SK-N-SH treated with all-trans-retinoic acid at 6 μM for 48 hours (cell line): ENCODE results near the gene ZC3H12C.

Experiments
- ATAC-seq: fragments of 200-7000 bp; cut with Tn5 transposase; 3 replicates; pipeline ENCODE4 v1.9.1; 2020; ENCODE audit warnings: mild to moderate bottlenecking, moderate library complexity
- ARNTL ChIP-seq: fragments of 450-650 bp; formaldehyde crosslinking; IDR thresholded peaks from 2 replicates; pipeline ENCODE4 v1.5.0; 2020; ENCODE audit warnings: low read depth, mild to moderate bottlenecking, moderate library complexity, borderline replicate concordance
- BACH2 ChIP-seq: fragments of 250-450 bp; sonication (Bioruptor Pico); IDR thresholded peaks from 2 replicates; pipeline ENCODE4 v1.9.0; 2021; ENCODE audit warnings: mild to moderate bottlenecking, borderline replicate concordance
- CREB5 ChIP-seq: fragments of 250-450 bp; sonication (Bioruptor Pico); IDR thresholded peaks from 2 replicates; pipeline ENCODE4 v1.5.1; 2020; ENCODE audit warnings: low read depth, mild to moderate bottlenecking, moderate library complexity
- CSDC2 ChIP-seq: fragments of 250-450 bp; sonication (Bioruptor Pico); IDR thresholded peaks from 2 replicates; pipeline ENCODE4 v1.5.0; 2020; ENCODE audit warnings: mild to moderate bottlenecking, moderate library complexity
- CSRNP3 ChIP-seq: fragments of 250-450 bp; sonication (Bioruptor Pico); IDR thresholded peaks from 2 replicates; pipeline ENCODE4 v1.5.1; 2021; ENCODE audit warnings: mild to moderate bottlenecking, moderate library complexity
- GLIS3 ChIP-seq: fragments of 250-450 bp; sonication (Bioruptor Pico); IDR thresholded peaks from 2 replicates; pipeline ENCODE4 v1.5.0; 2020; ENCODE audit warnings: mild to moderate bottlenecking, moderate library complexity
- OSR1 ChIP-seq: fragments of 250-450 bp; sonication (Bioruptor Pico); IDR thresholded peaks from 2 replicates; pipeline ENCODE4 v1.8.0; 2022; ENCODE audit warnings: moderate library complexity, mild to moderate bottlenecking, inconsistent platforms
- PATZ1 ChIP-seq: fragments of 250-450 bp; sonication (Bioruptor Pico); IDR thresholded peaks from 2 replicates; pipeline ENCODE4 v1.8.0; 2020; ENCODE audit warnings: mild to moderate bottlenecking, moderate library complexity, borderline replicate concordance
- POU6F1 ChIP-seq: fragments of 250-450 bp; sonication (Bioruptor Pico); IDR thresholded peaks from 2 replicates; pipeline ENCODE4 v1.8.0; 2021; ENCODE audit warnings: low read depth, mild to moderate bottlenecking, moderate library complexity, borderline replicate concordance
- PPARA ChIP-seq: fragments of 250-450 bp; sonication (Bioruptor Pico); IDR thresholded peaks from 2 replicates; pipeline ENCODE4 v1.5.0; 2020; ENCODE audit warnings: mild to moderate bottlenecking, borderline replicate concordance
- RARB ChIP-seq: fragments of 250-450 bp; sonication (Bioruptor Pico); IDR thresholded peaks from 2 replicates; pipeline ENCODE4 v1.8.0; 2021; ENCODE audit warnings: mild to moderate bottlenecking, moderate library complexity
- SNAI2 ChIP-seq: fragments of 250-450 bp; sonication (Bioruptor Pico); IDR thresholded peaks from 2 replicates; pipeline ENCODE4 v1.5.0; 2020; ENCODE audit warnings: mild to moderate bottlenecking, moderate library complexity
- TCF4 ChIP-seq: fragments of 250-450 bp; sonication (Bioruptor Pico); IDR thresholded peaks from 2 replicates; pipeline ENCODE4 v1.8.0; 2021; ENCODE audit warnings: mild to moderate bottlenecking, moderate library complexity, borderline replicate concordance
- TOX ChIP-seq: fragments of 250-450 bp; sonication (Bioruptor Pico); IDR thresholded peaks from 2 replicates; pipeline ENCODE4 v1.8.0; 2021; ENCODE audit warnings: mild to moderate bottlenecking, moderate library complexity, borderline replicate concordance
- TSHZ2 ChIP-seq: fragments of 250-450 bp; sonication (Bioruptor Pico); IDR thresholded peaks from 2 replicates; pipeline ENCODE4 v1.5.0; 2020; ENCODE audit warnings: mild to moderate bottlenecking, moderate library complexity
- ZFP3 ChIP-seq: fragments of 250-450 bp; sonication (Bioruptor Pico); IDR thresholded peaks from 2 replicates; pipeline ENCODE4 v1.5.0; 2020; ENCODE audit warnings: mild to moderate bottlenecking, moderate library complexity
- ZFP30 ChIP-seq: fragments of 450-650 bp; formaldehyde crosslinking; IDR thresholded peaks from 2 replicates; pipeline ENCODE4 v1.5.0; 2022; ENCODE audit warnings: mild to moderate bottlenecking, moderate library complexity
- ZNF565 ChIP-seq: fragments of 450-650 bp; formaldehyde crosslinking; conservative IDR thresholded peaks from 2 replicates; pipeline ENCODE4 v1.5.0; 2020; ENCODE audit warnings: low read depth, mild to moderate bottlenecking, moderate library complexity
- ZNF70 ChIP-seq: fragments of 450-650 bp; formaldehyde crosslinking; IDR thresholded peaks from 2 replicates; pipeline ENCODE4 v1.5.0; 2020; ENCODE audit warnings: mild to moderate bottlenecking, moderate library complexity
- ZNF8 ChIP-seq: fragments of 450-650 bp; formaldehyde crosslinking; IDR thresholded peaks from 2 replicates; pipeline ENCODE4 v1.5.0; 2020; ENCODE audit warnings: mild to moderate bottlenecking, moderate library complexity

Gene ZC3H12C

GRCh38 chr11:110094298-110095285 lies 1.4 kb downstream of the ZC3H12C start:
- TF ChIP-seq TCF4 (CRISPR knock-in tag) (no peak), CREB5 (CRISPR knock-in tag) (no peak), ZFP30 (CRISPR knock-in tag) (no peak), ARNTL (CRISPR knock-in tag) (no peak), ZNF565 (CRISPR knock-in tag) (no peak), PATZ1 (CRISPR knock-in tag) (no peak), SNAI2 (CRISPR knock-in tag) (no peak), ZNF70 (no peak), OSR1 (CRISPR knock-in tag) (no peak), BACH2 (CRISPR knock-in tag) (no peak), PPARA (CRISPR knock-in tag) (no peak), CSDC2 (CRISPR knock-in tag) (no peak), ZFP3 (CRISPR knock-in tag) (no peak), TOX (CRISPR knock-in tag) (no peak), TSHZ2 (CRISPR knock-in tag) (no peak), ZNF8 (CRISPR knock-in tag) (no peak), GLIS3 (CRISPR knock-in tag) (no peak), CSRNP3 (no peak), RARB (CRISPR knock-in tag) (no peak), POU6F1 (CRISPR knock-in tag) (no peak)
- no peak for ATAC-seq

GRCh38 chr11:110095554-110095953 lies 2.4 kb downstream of the ZC3H12C start:
- no peak for TF ChIP-seq TOX (CRISPR knock-in tag)
- TF ChIP-seq GLIS3 (CRISPR knock-in tag): no peak
- no peak for TF ChIP-seq OSR1 (CRISPR knock-in tag)
- no peak for TF ChIP-seq ZNF8 (CRISPR knock-in tag)
- TF ChIP-seq ZFP3 (CRISPR knock-in tag): no peak
- TF ChIP-seq CREB5 (CRISPR knock-in tag): no peak
- no peak for ATAC-seq
